ENCODE measurements around the gene PROK1. TPM values are rescaled to one million over a fixed set of nuclear protein-coding genes. Genes with fewer than 3 reads are reported as not detected.

The PROK1 gene
- total and polyA plus RNA-seq, 3 experiments from 2014 or later = not detected

DNA sequence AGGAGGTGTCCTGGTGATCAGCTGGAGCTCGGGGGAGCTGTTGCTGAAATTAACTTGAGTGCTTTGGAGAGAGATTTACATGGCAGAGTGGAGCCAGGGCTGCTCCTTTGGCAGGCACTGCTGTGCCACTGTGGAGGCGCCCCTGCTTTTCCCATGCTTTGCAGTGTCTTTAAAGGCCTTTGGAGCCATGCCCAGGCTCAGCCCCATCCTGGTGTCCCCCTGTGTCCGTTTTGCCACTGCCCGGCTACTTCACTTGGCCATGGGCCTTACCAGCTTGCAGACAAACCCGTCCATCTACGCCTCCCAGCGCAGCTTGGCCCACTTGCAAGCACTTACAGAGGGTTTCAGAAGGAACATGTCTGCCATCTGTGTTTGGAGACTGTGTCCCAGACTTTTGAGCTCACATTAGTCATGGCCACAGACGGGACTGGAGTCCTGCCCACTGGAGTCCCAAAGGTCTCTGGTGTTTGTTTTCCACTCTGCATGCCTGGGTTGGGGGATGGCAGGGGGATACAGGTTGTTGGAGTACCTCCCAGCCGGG lies 25.3 kb upstream of the PROK1 start:
- peaks cover 1 to 20% of the 10 kb centered on the region in 2 donors for H3K27me3 Mint-ChIP-seq
- Histone ChIP-seq H3K9me3 (ENCODE audit: low read length) (no peaks in the 10 kb centered on the region), H3K36me3 (ENCODE audit: insufficient read depth, low read length) (no peaks in the 10 kb centered on the region), H3K27me3 (ENCODE audit: insufficient read depth, low read length, poor library complexity, severe bottlenecking) (no peaks in the 10 kb centered on the region), H3K4me1 (ENCODE audit: insufficient read depth, low read length) (no peaks in the 10 kb centered on the region), H3K27ac (ENCODE audit: low read depth, low read length) (no peak overlapping the region), H3K4me3 (ENCODE audit: low read length) (no peak overlapping the region)
- POLR2A ChIA-PET = no interaction called here
- peaks cover 0 to 3% (median 0%) of the 10 kb centered on the region in 3 donors for H3K36me3 Mint-ChIP-seq
- no peak overlapping the region for H3K27ac Mint-ChIP-seq
- no peaks in the 10 kb centered on the region for H3K4me1 Mint-ChIP-seq
- CTCF ChIA-PET = interaction anchor here (1.6 kb wide), 1 partner anchor 34 kb away, joined by 4 read pairs; no protein-coding TSS in a partner anchor
- DNase-seq = no peak
- H3K9me3 Mint-ChIP-seq = no peaks in the 10 kb centered on the region
- H3K4me3 Mint-ChIP-seq = no peak overlapping the region

DNA sequence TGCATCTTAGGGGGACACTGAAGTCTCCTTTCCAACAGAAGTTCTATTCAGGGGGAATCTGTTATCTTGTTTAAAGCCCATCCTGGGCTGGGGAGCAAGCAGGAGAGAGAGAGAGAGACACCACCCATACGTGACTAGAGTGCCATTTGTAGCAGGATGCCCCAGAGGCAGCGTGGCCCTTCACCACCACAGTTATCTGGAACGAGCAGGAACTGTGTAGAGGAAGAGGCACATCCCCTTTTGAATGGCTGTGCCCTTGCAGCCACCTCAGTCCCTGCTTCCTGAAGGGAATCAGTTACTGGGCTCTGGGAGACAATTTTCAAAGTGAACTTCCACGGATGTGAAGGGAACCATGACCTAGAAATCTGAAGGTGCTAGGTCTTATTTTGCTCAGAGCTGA lies 24.1 kb upstream of the PROK1 start:
- Histone ChIP-seq H3K4me3 (ENCODE audit: low read length) (no peak overlapping the region), H3K36me3 (ENCODE audit: insufficient read depth, low read length) (no peaks in the 10 kb centered on the region), H3K9me3 (ENCODE audit: low read length) (no peaks in the 10 kb centered on the region), H3K27ac (ENCODE audit: low read depth, low read length) (no peak overlapping the region), H3K4me1 (ENCODE audit: insufficient read depth, low read length) (no peaks in the 10 kb centered on the region), H3K27me3 (ENCODE audit: insufficient read depth, low read length, poor library complexity, severe bottlenecking) (no peaks in the 10 kb centered on the region)
- Mint-ChIP-seq H3K27me3 (peaks cover 4 to 31% of the 10 kb centered on the region in 2 donors), H3K4me3 (no peak overlapping the region), H3K36me3 (no peaks in the 10 kb centered on the region), H3K4me1 (no peaks in the 10 kb centered on the region), H3K9me3 (no peaks in the 10 kb centered on the region), H3K27ac (no peak overlapping the region)
- ChIA-PET CTCF (no interaction called here), POLR2A (no interaction called here)
- DNase-seq = no peak

GRCh38 chr1:110428946-110429345 lies 22.0 kb upstream of the PROK1 start:
- no peaks in the 10 kb centered on the region for H3K36me3 Mint-ChIP-seq
- ChIA-PET CTCF (interaction anchor here (1.5 kb wide), 1 partner anchor 31 kb away, joined by 7 read pairs; no protein-coding TSS in a partner anchor), POLR2A (interaction anchor here (0.7 kb wide), 1 partner anchor 17 kb away, joined by 3 read pairs; no protein-coding TSS in a partner anchor)
- no peak overlapping the region for H3K4me3 Mint-ChIP-seq
- Histone ChIP-seq H3K27me3 (ENCODE audit: insufficient read depth, low read length, poor library complexity, severe bottlenecking) (no peaks in the 10 kb centered on the region), H3K9me3 (ENCODE audit: low read length) (no peaks in the 10 kb centered on the region), H3K36me3 (ENCODE audit: insufficient read depth, low read length) (no peaks in the 10 kb centered on the region), H3K4me3 (ENCODE audit: low read length) (no peak overlapping the region), H3K27ac (ENCODE audit: low read depth, low read length) (no peak overlapping the region), H3K4me1 (ENCODE audit: insufficient read depth, low read length) (peaks cover 4% of the 10 kb centered on the region)
- no peaks in the 10 kb centered on the region for H3K4me1 Mint-ChIP-seq
- H3K27ac Mint-ChIP-seq = peak overlapping the region in 2 of 8 donors; percentile 70
- no peak for DNase-seq
- peaks cover 4 to 39% of the 10 kb centered on the region in 2 donors for H3K27me3 Mint-ChIP-seq
- no peaks in the 10 kb centered on the region for H3K9me3 Mint-ChIP-seq

DNA sequence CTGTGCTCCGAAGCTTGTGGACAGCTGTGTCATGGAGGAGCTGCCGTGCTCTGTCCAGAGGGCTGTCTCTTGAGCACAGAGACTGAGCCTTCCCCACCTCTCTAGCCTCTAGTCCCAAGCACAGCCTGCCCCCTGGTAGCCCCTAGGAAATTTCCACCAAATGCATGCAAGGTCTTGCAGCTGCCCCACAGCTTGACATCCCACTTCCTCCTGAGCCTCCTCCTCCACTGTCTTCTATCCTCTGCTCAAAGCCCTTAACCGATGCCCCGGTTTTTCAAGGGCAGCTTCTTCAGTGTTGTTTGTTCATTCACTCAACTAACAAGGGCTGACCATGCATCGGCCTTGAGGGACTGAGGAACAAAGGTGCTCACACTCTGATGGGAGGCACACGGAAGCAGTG lies 20.6 kb upstream of the PROK1 start:
- POLR2A ChIA-PET = no interaction called here

DNA sequence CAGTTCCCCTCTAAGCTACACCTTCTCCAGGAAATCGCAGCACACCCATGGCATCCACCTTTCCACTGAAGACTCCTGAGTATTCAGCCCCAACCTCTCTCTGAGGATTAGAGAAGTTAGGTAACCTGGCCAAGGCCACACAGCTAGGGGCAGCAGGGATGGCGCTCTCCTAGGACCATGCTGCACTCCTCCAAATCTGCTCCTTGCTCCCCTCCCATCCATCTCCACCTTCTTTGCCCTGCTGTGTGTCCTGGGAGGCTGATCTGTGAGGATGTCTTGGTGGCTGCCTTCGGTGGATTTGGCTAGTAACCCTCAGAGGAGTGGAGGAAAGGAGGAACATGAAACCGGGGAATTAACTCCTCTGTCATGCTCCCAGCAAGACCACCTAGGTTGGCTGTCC lies 20.0 kb upstream of the PROK1 start:
- CTCF ChIA-PET = interaction anchor here (1.6 to 1.9 kb wide), 2 partner anchors 18 to 65 kb away, joined by 4 read pairs; no protein-coding TSS in a partner anchor
- Histone ChIP-seq H3K4me1 (ENCODE audit: insufficient read depth, low read length) (peaks cover 4% of the 10 kb centered on the region), H3K27me3 (ENCODE audit: insufficient read depth, low read length, poor library complexity, severe bottlenecking) (no peaks in the 10 kb centered on the region), H3K4me3 (ENCODE audit: low read length) (no peak overlapping the region), H3K36me3 (ENCODE audit: insufficient read depth, low read length) (no peaks in the 10 kb centered on the region), H3K9me3 (ENCODE audit: low read length) (no peaks in the 10 kb centered on the region), H3K27ac (ENCODE audit: low read depth, low read length) (no peak overlapping the region)
- no peak for DNase-seq
- peaks cover 8 to 43% of the 10 kb centered on the region in 2 donors for H3K27me3 Mint-ChIP-seq
- H3K27ac Mint-ChIP-seq = peak overlapping the region in 2 of 8 donors; percentile 5 to 51
- no peaks in the 10 kb centered on the region for H3K9me3 Mint-ChIP-seq
- POLR2A ChIA-PET = no interaction called here
- no peaks in the 10 kb centered on the region for H3K36me3 Mint-ChIP-seq
- H3K4me1 Mint-ChIP-seq = no peaks in the 10 kb centered on the region
- no peak overlapping the region for H3K4me3 Mint-ChIP-seq

More for the DNA sequence above, 20.6 kb upstream of the PROK1 start:
- Histone ChIP-seq H3K4me3 (ENCODE audit: low read length) (no peak overlapping the region), H3K4me1 (ENCODE audit: insufficient read depth, low read length) (peaks cover 4% of the 10 kb centered on the region), H3K27me3 (ENCODE audit: insufficient read depth, low read length, poor library complexity, severe bottlenecking) (no peaks in the 10 kb centered on the region), H3K36me3 (ENCODE audit: insufficient read depth, low read length) (no peaks in the 10 kb centered on the region), H3K27ac (ENCODE audit: low read depth, low read length) (no peak overlapping the region), H3K9me3 (ENCODE audit: low read length) (no peaks in the 10 kb centered on the region)
- H3K9me3 Mint-ChIP-seq = no peaks in the 10 kb centered on the region
- no peak for DNase-seq
- CTCF ChIA-PET = interaction anchor here (1.4 to 1.9 kb wide), 4 partner anchors 17 to 223 kb away, joined by 4 to 7 read pairs (median 4); no protein-coding TSS in a partner anchor
- H3K27ac Mint-ChIP-seq = no peak overlapping the region
- peaks cover 8 to 44% of the 10 kb centered on the region in 2 donors for H3K27me3 Mint-ChIP-seq
- no peaks in the 10 kb centered on the region for H3K4me1 Mint-ChIP-seq
- no peaks in the 10 kb centered on the region for H3K36me3 Mint-ChIP-seq
- no peak overlapping the region for H3K4me3 Mint-ChIP-seq

GRCh38 chr1:110433213-110433612 lies 17.7 kb upstream of the PROK1 start:
- Histone ChIP-seq H3K9me3 (ENCODE audit: low read length) (no peaks in the 10 kb centered on the region), H3K4me3 (ENCODE audit: low read length) (no peak overlapping the region), H3K4me1 (ENCODE audit: insufficient read depth, low read length) (peaks cover 4% of the 10 kb centered on the region), H3K27me3 (ENCODE audit: insufficient read depth, low read length, poor library complexity, severe bottlenecking) (no peaks in the 10 kb centered on the region), H3K27ac (ENCODE audit: low read depth, low read length) (no peak overlapping the region), H3K36me3 (ENCODE audit: insufficient read depth, low read length) (no peaks in the 10 kb centered on the region)
- POLR2A ChIA-PET = no interaction called here
- no peak for DNase-seq
- H3K36me3 Mint-ChIP-seq = no peaks in the 10 kb centered on the region
- H3K27me3 Mint-ChIP-seq = peaks cover 12 to 48% of the 10 kb centered on the region in 2 donors
- no peaks in the 10 kb centered on the region for H3K4me1 Mint-ChIP-seq
- no peaks in the 10 kb centered on the region for H3K9me3 Mint-ChIP-seq
- CTCF ChIA-PET = interaction anchor here (1.0 kb wide), 1 partner anchor 26 kb away, joined by 3 read pairs; no protein-coding TSS in a partner anchor
- peak overlapping the region in 1 of 8 donors; percentile 77 for H3K27ac Mint-ChIP-seq
- H3K4me3 Mint-ChIP-seq = no peak overlapping the region

DNA sequence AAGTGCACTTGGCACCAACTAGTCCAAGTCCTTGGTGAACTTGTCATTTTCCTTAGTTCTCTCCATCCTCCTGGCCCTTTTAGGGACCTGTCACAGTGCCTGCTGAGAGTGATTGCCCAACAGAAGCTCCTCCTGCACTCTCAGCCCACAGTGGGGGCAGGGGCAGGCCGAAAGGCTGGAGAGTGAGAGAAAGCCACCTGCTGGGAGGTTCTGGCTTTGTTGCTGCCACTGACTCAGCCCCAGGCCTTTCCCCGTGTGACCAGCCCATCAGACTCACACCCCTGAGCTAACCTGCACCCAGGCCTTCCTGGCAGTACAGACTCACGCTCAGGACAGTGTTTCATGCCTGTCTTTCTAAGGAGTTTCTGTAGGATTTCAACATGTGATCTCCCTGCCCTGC lies 17.1 kb upstream of the PROK1 start:
- DNase-seq = no peak
- POLR2A ChIA-PET = no interaction called here
- H3K27ac Mint-ChIP-seq = no peak overlapping the region

DNA sequence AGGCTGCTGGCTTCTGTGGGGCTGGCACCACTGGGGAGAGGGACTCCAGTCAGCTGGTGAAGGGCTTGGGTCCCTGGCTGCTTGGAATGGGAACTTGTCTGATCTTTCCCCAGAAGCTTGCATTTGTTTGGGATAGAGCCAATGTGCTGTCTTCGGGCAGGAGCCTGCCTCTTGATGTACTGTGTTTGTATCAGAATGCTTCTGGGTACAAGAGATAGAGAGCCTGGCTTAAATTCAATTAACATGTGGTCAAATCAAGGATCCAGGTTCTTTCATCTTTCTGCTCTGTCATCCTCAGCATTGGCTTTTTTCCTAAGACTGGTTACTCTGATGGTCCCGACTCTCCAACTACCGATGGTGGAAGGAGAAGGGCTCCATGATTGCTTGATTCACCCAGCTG lies 16.0 kb upstream of the PROK1 start:
- Mint-ChIP-seq H3K4me1 (no peaks in the 10 kb centered on the region), H3K9me3 (no peaks in the 10 kb centered on the region), H3K27me3 (peaks cover 13 to 58% of the 10 kb centered on the region in 2 donors), H3K4me3 (no peak overlapping the region), H3K27ac (no peak overlapping the region), H3K36me3 (no peaks in the 10 kb centered on the region)
- no peaks in the 10 kb centered on the region for H3K36me3 ChIP-seq (ENCODE audit: insufficient read depth, low read length)
- no peak overlapping the region for H3K4me3 ChIP-seq (ENCODE audit: low read length)
- no peaks in the 10 kb centered on the region for H3K9me3 ChIP-seq (ENCODE audit: low read length)
- H3K27me3 ChIP-seq (ENCODE audit: insufficient read depth, low read length, poor library complexity, severe bottlenecking) = no peaks in the 10 kb centered on the region
- ChIA-PET POLR2A (no interaction called here), CTCF (no interaction called here)
- H3K27ac ChIP-seq (ENCODE audit: low read depth, low read length) = no peak overlapping the region
- no peak for DNase-seq
- H3K4me1 ChIP-seq (ENCODE audit: insufficient read depth, low read length) = peaks cover 4% of the 10 kb centered on the region

More for the DNA sequence above, 17.1 kb upstream of the PROK1 start:
- no peak overlapping the region for H3K4me3 ChIP-seq (ENCODE audit: low read length)
- H3K27me3 Mint-ChIP-seq = peaks cover 12 to 51% of the 10 kb centered on the region in 2 donors
- peaks cover 4% of the 10 kb centered on the region for H3K4me1 ChIP-seq (ENCODE audit: insufficient read depth, low read length)
- no peaks in the 10 kb centered on the region for H3K36me3 Mint-ChIP-seq
- H3K4me1 Mint-ChIP-seq = no peaks in the 10 kb centered on the region
- no peaks in the 10 kb centered on the region for H3K27me3 ChIP-seq (ENCODE audit: insufficient read depth, low read length, poor library complexity, severe bottlenecking)
- H3K27ac ChIP-seq (ENCODE audit: low read depth, low read length) = no peak overlapping the region
- CTCF ChIA-PET = interaction anchor here (1.0 kb wide), 1 partner anchor 25 kb away, joined by 3 read pairs; no protein-coding TSS in a partner anchor
- H3K9me3 Mint-ChIP-seq = no peaks in the 10 kb centered on the region
- H3K4me3 Mint-ChIP-seq = no peak overlapping the region
- no peaks in the 10 kb centered on the region for H3K9me3 ChIP-seq (ENCODE audit: low read length)
- no peaks in the 10 kb centered on the region for H3K36me3 ChIP-seq (ENCODE audit: insufficient read depth, low read length)

Measured in CD8-positive, alpha-beta memory T cell (primary cell).